Bronchial epithelial cell (primary cell): Measurements from ENCODE around the gene MYL10. TPM values are rescaled to one million over a fixed set of nuclear protein-coding genes. Genes with fewer than 3 reads are reported as not detected.

Experiments used
- DNase-seq: peaks from one replicate; pipeline ENCODE4 v3.0.0-alpha.2; 2010; ENCODE audit warnings: low read depth
- FAIRE-seq: peaks from 2 replicates; lab custom pipeline; 2011; peaks lifted over from hg19 to GRCh38; lab: Jason Lieb, UNC
- H3K27me3 ChIP-seq: 2 replicates; pipeline ENCODE4 v1.5.1; 2011; ENCODE audit warnings: low read length; ENCODE audit not compliant: control insufficient read depth, insufficient read depth
- H3K36me3 ChIP-seq: 2 replicates; pipeline ENCODE4 v1.5.1; 2011; ENCODE audit warnings: low read length; ENCODE audit not compliant: control insufficient read depth, insufficient read depth
- H3K4me3 ChIP-seq: 2 replicates; pipeline ENCODE4 v1.5.1; 2011; ENCODE audit warnings: mild to moderate bottlenecking, low read depth, low read length, control low read depth
- CTCF ChIP-seq: IDR thresholded peaks from 2 replicates; pipeline ENCODE4 v1.5.1; 2011; ENCODE audit warnings: mild to moderate bottlenecking, moderate library complexity, low read length, control low read depth, inconsistent platforms; ENCODE audit not compliant: insufficient read depth, severe bottlenecking
- total RNA-seq: library from RNA; depleted of rRNA; stranded (reverse); fragments of >200 nt; gene quantifications from 2 replicates; pipeline ENCODE4 v1.2.1, GENCODE V29; 2014

Gene MYL10
- total RNA-seq, 1 donor from 2014 or later, result not detected

DNA sequence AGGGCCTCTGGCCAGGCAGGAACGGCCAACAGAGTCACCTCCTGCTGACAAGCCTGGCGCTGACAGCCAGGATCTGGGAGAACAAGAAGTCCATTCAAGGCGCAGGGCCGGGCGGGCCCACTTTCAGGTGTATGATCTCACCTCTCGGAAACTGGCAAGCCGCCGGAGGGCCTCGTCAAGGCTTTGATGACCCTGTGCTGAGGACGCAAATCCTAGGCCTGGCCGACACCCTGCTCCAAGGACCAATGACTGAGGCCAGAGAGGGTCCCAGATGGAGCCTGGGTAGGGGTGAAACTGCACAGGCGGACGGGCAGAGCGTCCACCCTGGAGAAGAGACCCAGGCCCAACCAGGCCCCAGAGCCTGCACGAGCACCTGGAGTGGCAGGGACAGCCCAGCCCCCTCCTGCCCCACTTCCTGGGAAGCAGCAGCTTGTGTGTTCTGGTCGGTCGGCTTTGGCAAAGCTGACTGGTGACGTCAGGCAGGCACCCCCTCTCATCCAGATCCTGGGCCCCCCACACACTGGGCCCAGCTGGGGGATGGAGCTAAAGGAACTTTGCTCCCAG lies 30.6 kb downstream of the MYL10 start:
- no peak for TF ChIP-seq CTCF
- H3K36me3 ChIP-seq, result no peaks in the 10 kb centered on the region
- no peak overlapping the region for H3K4me3 ChIP-seq
- DNase-seq (peak; percentile 76), FAIRE-seq (no peak)
- no peaks in the 10 kb centered on the region for H3K27me3 ChIP-seq

DNA sequence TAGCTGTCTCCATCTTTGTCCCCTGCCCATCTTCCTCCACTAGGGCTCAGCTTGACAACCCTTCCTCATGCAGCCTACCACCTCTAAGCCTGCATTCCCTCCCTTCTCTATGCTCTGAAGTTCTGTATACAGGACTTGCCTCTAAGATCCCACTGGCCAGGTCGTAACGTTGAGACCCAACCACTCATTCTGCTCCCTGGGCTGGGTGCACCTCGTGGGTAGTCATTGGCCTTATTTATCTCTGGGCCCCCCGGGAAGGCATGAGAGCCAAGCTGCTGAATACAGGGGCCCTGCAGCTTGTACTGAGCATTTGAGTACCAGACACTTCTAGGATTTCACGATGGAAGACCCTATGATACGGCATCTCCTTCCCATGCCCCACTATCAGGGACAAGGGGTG lies 31.2 kb downstream of the MYL10 start:
- TF ChIP-seq CTCF, result no peak
- no peak overlapping the region for H3K4me3 ChIP-seq
- FAIRE-seq (no peak), DNase-seq (no peak)
- H3K36me3 ChIP-seq, result no peaks in the 10 kb centered on the region
- no peaks in the 10 kb centered on the region for H3K27me3 ChIP-seq

- Histone ChIP-seq H3K36me3 (no peaks in the 10 kb centered on the region), H3K27me3 (no peaks in the 10 kb centered on the region), H3K4me3 (no peak overlapping the region)
- TF ChIP-seq CTCF, result no peak
- FAIRE-seq, result no peak
- no peak for DNase-seq
Observed at GRCh38 chr7:101596898-101597297, 32.2 kb downstream of the MYL10 start.

GRCh38 chr7:101595766-101596537 lies 33.1 kb downstream of the MYL10 start:
- no peaks in the 10 kb centered on the region for H3K36me3 ChIP-seq
- H3K4me3 ChIP-seq, result no peak overlapping the region
- H3K27me3 ChIP-seq, result no peaks in the 10 kb centered on the region
- no peak for DNase-seq
- TF ChIP-seq CTCF, result no peak
- FAIRE-seq, result no peak

DNA sequence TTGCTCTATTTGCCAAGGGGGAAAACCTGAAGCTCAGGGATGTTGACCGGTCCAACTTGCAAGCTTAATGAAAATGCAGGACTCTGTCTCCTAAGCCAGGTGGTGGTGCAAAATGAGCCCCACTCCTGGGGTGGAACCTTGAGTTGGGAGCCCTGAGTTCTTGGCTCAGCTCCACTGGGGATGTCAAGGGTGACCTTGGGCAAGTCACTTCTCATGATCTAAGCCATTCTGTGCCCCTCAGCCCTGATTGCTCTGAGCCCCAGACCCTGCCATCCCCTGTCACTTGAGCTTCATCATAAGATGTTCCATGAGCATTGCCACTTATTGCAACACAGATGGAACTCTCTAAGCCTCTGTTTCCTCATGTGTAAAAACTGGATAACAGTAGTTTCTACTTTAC lies 33.9 kb downstream of the MYL10 start:
- Histone ChIP-seq H3K4me3 (no peak overlapping the region), H3K27me3 (no peaks in the 10 kb centered on the region), H3K36me3 (no peaks in the 10 kb centered on the region)
- no peak for TF ChIP-seq CTCF
- DNase-seq, result no peak
- FAIRE-seq, result no peak
